ENCODE measurements around the gene STAP1. TPM values are rescaled to one million over a fixed set of nuclear protein-coding genes. Genes with fewer than 3 reads are reported as not detected.
"Not testable (repeated sequence)": the region's sequence is repeated elsewhere in the genome, so short reads cannot be mapped to it uniquely, and the experiment has no call there.

The STAP1 gene
- total and polyA plus RNA-seq, 2 experiments from 2014 or later: 0.10 TPM; not detected in 1

GRCh38 chr4:67522851-67523671 is 35.5 kb upstream of the STAP1 start:
- Histone ChIP-seq H3K27me3 (no peaks in the 10 kb centered on the region), H3K27ac (no peak overlapping the region), H3K4me3 (no peak overlapping the region), H3K9me3 (ENCODE audit: low read depth) (no peaks in the 10 kb centered on the region), H3K36me3 (peaks cover 6% of the 10 kb centered on the region), H3K4me1 (ENCODE audit: low read depth) (no peaks in the 10 kb centered on the region)
- peak in 1 of 2 donors; percentile 89 for DNase-seq (ENCODE audit: low read depth in 1 of 2, low spot score in 1 of 2)
- TF ChIP-seq CTCF (IDR thresholded peaks at IDR 0.05; ENCODE audit: low read depth, low read length): no peak

GRCh38 chr4:67524140-67524539 is 34.4 kb upstream of the STAP1 start:
- not testable (repeated sequence) for H3K4me3 ChIP-seq; H3K27ac ChIP-seq; H3K27me3 ChIP-seq; H3K36me3 ChIP-seq; DNase-seq (ENCODE audit: low read depth in 1 of 2, low spot score in 1 of 2); H3K9me3 ChIP-seq (ENCODE audit: low read depth); H3K4me1 ChIP-seq (ENCODE audit: low read depth)

GRCh38 chr4:67531379-67531962 is 27.1 kb upstream of the STAP1 start:
- DNase-seq (ENCODE audit: low read depth in 1 of 2, low spot score in 1 of 2): no peak
- no peak for TF ChIP-seq CTCF (IDR thresholded peaks at IDR 0.05; ENCODE audit: low read depth, low read length)
- H3K27me3 ChIP-seq: no peaks in the 10 kb centered on the region
- no peaks in the 10 kb centered on the region for H3K9me3 ChIP-seq (ENCODE audit: low read depth)
- peaks cover 20% of the 10 kb centered on the region for H3K36me3 ChIP-seq
- H3K4me3 ChIP-seq: no peak overlapping the region
- H3K27ac ChIP-seq: no peak overlapping the region
- no peaks in the 10 kb centered on the region for H3K4me1 ChIP-seq (ENCODE audit: low read depth)

- not testable (repeated sequence) for H3K9me3 ChIP-seq (ENCODE audit: low read depth); H3K27me3 ChIP-seq; H3K4me3 ChIP-seq; H3K4me1 ChIP-seq (ENCODE audit: low read depth); DNase-seq (ENCODE audit: low read depth in 1 of 2, low spot score in 1 of 2); H3K27ac ChIP-seq
- H3K36me3 ChIP-seq: peaks cover 23% of the 10 kb centered on the region
Observed at GRCh38 chr4:67532397-67532796, 26.1 kb upstream of the STAP1 start.

- no peak overlapping the region for H3K27ac ChIP-seq
- no peak for TF ChIP-seq CTCF (IDR thresholded peaks at IDR 0.05; ENCODE audit: low read depth, low read length)
Observed at GRCh38 chr4:67533112-67533511, 25.4 kb upstream of the STAP1 start.

GRCh38 chr4:67535280-67535840 is 23.2 kb upstream of the STAP1 start:
- H3K36me3 ChIP-seq: peaks cover 27% of the 10 kb centered on the region

More at GRCh38 chr4:67533112-67533511, 25.4 kb upstream of the STAP1 start:
- Histone ChIP-seq H3K27me3 (no peaks in the 10 kb centered on the region), H3K4me1 (ENCODE audit: low read depth) (no peaks in the 10 kb centered on the region), H3K9me3 (ENCODE audit: low read depth) (no peaks in the 10 kb centered on the region), H3K36me3 (peaks cover 26% of the 10 kb centered on the region), H3K4me3 (no peak overlapping the region)
- no peak for DNase-seq (ENCODE audit: low read depth in 1 of 2, low spot score in 1 of 2)

More at GRCh38 chr4:67535280-67535840, 23.2 kb upstream of the STAP1 start:
- Histone ChIP-seq H3K4me1 (ENCODE audit: low read depth) (no peaks in the 10 kb centered on the region), H3K27me3 (no peaks in the 10 kb centered on the region), H3K9me3 (ENCODE audit: low read depth) (no peaks in the 10 kb centered on the region), H3K27ac (no peak overlapping the region), H3K4me3 (no peak overlapping the region)
- TF ChIP-seq CTCF (IDR thresholded peaks at IDR 0.05; ENCODE audit: low read depth, low read length): no peak
- DNase-seq (ENCODE audit: low read depth in 1 of 2, low spot score in 1 of 2): no peak

All from cardiac muscle cell (in vitro differentiated cells and primary cell).